ENCODE data around the gene ABTB1.

ABTB1 gene

GRCh38 chr3:127719369-127719768, 46.6 kb downstream of the ABTB1 start:
- no peak for DNase-seq

DNA sequence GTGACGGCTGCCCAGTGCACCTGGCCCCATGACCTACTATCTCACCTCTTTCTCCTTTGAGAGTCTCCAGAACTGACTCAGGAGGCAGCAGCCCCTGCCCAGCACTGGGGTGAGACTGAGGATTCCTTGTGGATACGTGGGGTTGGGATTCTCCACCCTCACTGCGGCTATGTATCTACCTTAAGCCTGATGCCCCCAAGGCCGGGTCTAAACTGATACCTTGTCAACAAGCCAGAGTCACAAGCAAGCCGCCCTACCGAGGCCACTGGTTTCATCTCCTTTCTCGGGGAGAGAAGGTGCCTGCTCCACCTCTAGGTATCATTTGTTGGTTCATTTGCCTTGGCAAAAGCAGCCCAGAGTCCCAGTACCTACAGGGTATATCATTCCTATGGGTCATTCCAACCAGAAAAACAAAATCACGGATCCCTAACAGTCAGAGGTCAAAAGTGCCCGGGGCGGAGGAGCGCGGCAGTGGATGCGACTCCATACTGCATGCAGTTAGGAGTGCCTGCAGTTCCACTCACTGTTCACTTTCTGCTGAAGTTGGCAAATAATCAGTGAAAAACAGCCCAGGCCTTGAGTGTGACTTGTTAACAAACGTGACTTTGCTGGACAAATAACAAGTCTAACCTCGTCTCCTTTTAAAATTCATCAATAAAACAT, 47.5 kb downstream of the ABTB1 start:
- no peak for DNase-seq

DNA sequence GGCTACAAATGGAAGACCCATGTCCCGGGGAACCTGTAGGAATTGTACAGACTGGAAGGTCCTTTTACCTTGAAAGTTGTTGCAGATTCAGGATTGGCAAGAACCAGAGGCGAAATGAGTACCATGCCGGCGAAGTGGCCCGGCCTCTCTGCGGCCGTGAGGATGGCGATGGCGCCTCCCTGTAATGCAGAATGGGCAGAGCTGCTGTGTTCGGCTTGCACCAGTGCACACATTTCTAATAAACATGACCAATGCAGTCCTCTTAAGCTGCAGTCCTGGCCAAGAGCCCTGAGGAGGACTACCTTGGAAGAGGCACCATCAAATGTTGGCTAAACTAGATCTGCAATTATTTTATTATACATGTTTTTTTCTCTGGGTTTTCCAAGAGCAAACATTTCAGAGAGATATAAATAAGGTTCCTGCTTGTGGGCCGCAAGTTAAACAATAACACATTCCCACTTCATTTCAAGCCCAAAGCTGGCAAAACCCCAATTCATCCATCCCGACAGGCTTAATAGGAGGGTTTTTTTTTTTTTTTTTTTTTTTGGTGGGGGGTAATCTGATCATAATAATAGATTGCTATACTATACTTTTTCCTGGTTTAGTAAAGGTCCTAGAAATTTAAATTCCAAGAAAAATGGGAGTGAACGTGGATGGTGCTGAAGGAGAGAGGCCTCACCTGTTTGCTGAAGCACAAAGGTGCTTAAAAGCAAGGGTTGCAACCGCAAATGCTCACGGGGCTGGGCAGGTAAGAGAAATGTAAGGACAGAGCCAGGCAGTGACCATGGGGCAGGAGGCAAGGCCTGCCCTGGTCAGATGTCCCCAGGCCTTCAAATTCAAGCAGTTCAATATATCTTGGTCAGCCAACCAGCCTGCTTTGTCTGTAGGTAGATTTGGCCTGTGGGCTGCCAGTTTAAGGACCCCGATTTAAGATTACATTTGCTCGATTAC, 48.5 kb downstream of the ABTB1 start:
- DNase-seq = no peak

- DNase-seq = peak in 17 of 58 donors; percentile 17 to 75 (median 33)
Observed at GRCh38 chr3:127722091-127722784, 49.5 kb downstream of the ABTB1 start.

DNA sequence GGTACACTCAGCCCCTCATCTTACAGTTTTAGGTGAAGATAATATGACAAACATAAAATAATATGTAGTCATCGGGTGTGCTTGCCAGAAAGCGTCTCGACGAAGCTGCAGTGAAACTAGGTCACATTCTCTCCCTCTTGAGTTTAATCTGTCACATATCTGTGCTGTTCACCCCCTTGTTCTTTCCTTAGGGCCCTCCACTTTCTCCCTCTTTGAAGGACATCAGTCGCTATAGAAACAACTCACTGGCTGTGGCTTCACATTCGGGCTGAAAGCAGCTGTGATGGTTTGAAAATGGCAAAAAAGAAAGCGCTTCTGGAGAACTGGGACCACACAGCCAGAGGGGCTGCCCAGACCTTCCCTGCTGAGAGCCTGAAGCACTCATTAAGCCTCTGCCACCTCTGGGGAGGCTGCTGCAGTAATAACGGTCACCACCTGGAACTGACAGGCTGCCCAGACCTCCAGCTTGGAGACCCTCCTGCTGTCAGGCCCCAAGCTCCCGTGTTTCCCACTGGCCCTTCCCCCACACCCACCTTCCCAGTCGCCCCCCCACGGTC, 50.3 kb downstream of the ABTB1 start:
- peak in 9 of 58 donors; percentile 14 to 42 (median 30) for DNase-seq

DNA sequence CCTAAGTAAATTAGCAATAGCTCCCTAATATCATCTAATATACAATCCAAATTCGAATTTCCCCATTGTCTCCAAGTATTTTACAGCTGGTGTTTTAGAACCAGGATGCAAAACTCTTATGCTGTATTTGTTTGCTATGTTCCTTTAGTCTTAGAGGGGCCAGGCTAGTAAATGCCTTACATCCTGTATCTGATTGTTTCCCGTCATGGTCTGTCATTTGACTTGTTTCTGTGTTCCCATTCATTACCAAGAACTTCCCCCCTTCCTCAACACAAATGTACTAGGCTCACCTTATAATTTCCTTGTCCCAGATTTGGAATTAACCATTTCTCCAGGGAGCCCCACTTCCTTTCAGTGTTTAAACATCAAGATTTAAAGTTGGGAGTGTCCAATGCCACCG, 54.1 kb downstream of the ABTB1 start:
- no peak for DNase-seq

GRCh38 chr3:127728417-127729015, 55.8 kb downstream of the ABTB1 start:
- no peak for DNase-seq

- DNase-seq = no peak
Observed at GRCh38 chr3:127729556-127730056, 56.9 kb downstream of the ABTB1 start.

GRCh38 chr3:127730171-127730570, 57.4 kb downstream of the ABTB1 start:
- no peak for DNase-seq

Data from anterior cingulate cortex (tissue), 58 donors.